GM23338 (cell line): Measurements from ENCODE around the gene CAP1. TPM values are rescaled to one million over a fixed set of nuclear protein-coding genes. Genes with fewer than 3 reads are reported as not detected.

ENCODE experiments used
- ATAC-seq: fragments of 200-7000 bp; cut with Tn5 transposase; 3 replicates; pipeline ENCODE4 v1.9.1; 2020
- DNase-seq: peaks from one replicate; pipeline ENCODE4 v3.0.0-alpha.2; 2015; ENCODE audit warnings: low spot score
- H2AFZ ChIP-seq: fragments of 200-600 bp; sonication (generic); 2 replicates; pipeline ENCODE4 v1.8.0; 2016; ENCODE audit warnings: antibody characterized with exemption, mild to moderate bottlenecking, moderate library complexity
- H3F3A ChIP-seq: fragments of 200-600 bp; sonication (generic); replicated peaks from 2 replicates; pipeline ENCODE4 v1.8.0; 2017; ENCODE audit warnings: antibody characterized with exemption, mixed run types, low read depth
- H3K27ac ChIP-seq: fragments of 200-600 bp; sonication (generic); 2 replicates; pipeline ENCODE4 v1.6.1; 2016; ENCODE audit warnings: low read depth
- H3K27me3 ChIP-seq: fragments of 200-600 bp; sonication (generic); 2 replicates; pipeline ENCODE4 v1.8.0; 2016; ENCODE audit warnings: mild to moderate bottlenecking, mixed run types, moderate library complexity; ENCODE audit not compliant: insufficient read depth
- H3K36me3 ChIP-seq: fragments of 200-600 bp; sonication (generic); 2 replicates; pipeline ENCODE4 v1.8.0; 2016; ENCODE audit warnings: mild to moderate bottlenecking; ENCODE audit not compliant: insufficient read depth
- H3K4me1 ChIP-seq: fragments of 200-600 bp; sonication (generic); 2 replicates; pipeline ENCODE4 v1.8.0; 2016; ENCODE audit warnings: mild to moderate bottlenecking, moderate library complexity; ENCODE audit not compliant: insufficient read depth
- H3K4me2 ChIP-seq: fragments of 200-600 bp; sonication (generic); 2 replicates; pipeline ENCODE4 v1.7.1; 2017; ENCODE audit warnings: mixed run types
- H3K4me3 ChIP-seq: fragments of 200-600 bp; sonication (generic); 2 replicates; pipeline ENCODE4 v1.6.1; 2016; ENCODE audit warnings: mixed run types
- H3K79me2 ChIP-seq: fragments of 200-600 bp; sonication (generic); replicated peaks from 2 replicates; pipeline ENCODE4 v1.8.0; 2017; ENCODE audit warnings: mild to moderate bottlenecking; ENCODE audit not compliant: insufficient read depth
- H3K9me2 ChIP-seq: fragments of 200-600 bp; sonication (generic); 2 replicates; pipeline ENCODE4 v1.8.0; 2017; ENCODE audit not compliant: insufficient read depth
- H4K20me1 ChIP-seq: fragments of 200-600 bp; sonication (generic); replicated peaks from 2 replicates; pipeline ENCODE4 v1.8.0; 2017; ENCODE audit warnings: mild to moderate bottlenecking; ENCODE audit not compliant: insufficient read depth
- H3K27ac Mint-ChIP-seq: 2 replicates; pipeline ENCODE4 v1.8.0; 2020; ENCODE audit warnings: inconsistent platforms, mild to moderate bottlenecking, moderate library complexity, mixed read lengths
- H3K27me3 Mint-ChIP-seq: 3 replicates; pipeline ENCODE4 v1.8.0; 2022; ENCODE audit warnings: low read depth, mild to moderate bottlenecking, moderate library complexity, mixed read lengths, inconsistent platforms; ENCODE audit not compliant: insufficient read depth, poor library complexity
- H3K36me3 Mint-ChIP-seq: 3 replicates; pipeline ENCODE4 v1.8.0; 2021; ENCODE audit warnings: low read depth, mild to moderate bottlenecking, inconsistent platforms, moderate library complexity, mixed read lengths
- H3K4me1 Mint-ChIP-seq: 3 replicates; pipeline ENCODE4 v1.8.0; 2020; ENCODE audit warnings: mild to moderate bottlenecking, inconsistent platforms, mixed read lengths
- H3K4me3 Mint-ChIP-seq: 3 replicates; pipeline ENCODE4 v1.8.0; 2021; ENCODE audit warnings: moderate library complexity, mild to moderate bottlenecking, inconsistent platforms, mixed read lengths
- H3K9me3 Mint-ChIP-seq: 3 replicates; pipeline ENCODE4 v1.8.0; 2020; ENCODE audit warnings: moderate library complexity, mild to moderate bottlenecking, inconsistent platforms, mixed read lengths
- CREB1 ChIP-seq: fragments of 250-450 bp; sonication (Bioruptor Pico); IDR thresholded peaks from 2 replicates; pipeline ENCODE4 v1.5.0; 2020; ENCODE audit warnings: low read depth, mild to moderate bottlenecking, moderate library complexity
- EZH2 ChIP-seq: fragments of 200-600 bp; sonication (generic); IDR thresholded peaks from one replicate; pipeline ENCODE4 v1.8.0; 2017; ENCODE audit warnings: antibody characterized with exemption, mild to moderate bottlenecking, low read depth; ENCODE audit not compliant: unreplicated experiment
- NANOG ChIP-seq: IDR thresholded peaks from 2 replicates; pipeline ENCODE4 v1.6.1; 2016; ENCODE audit warnings: antibody characterized with exemption, borderline replicate concordance
- POLR2AphosphoS5 ChIP-seq: IDR thresholded peaks from 2 replicates; pipeline ENCODE4 v1.6.1; 2016; ENCODE audit warnings: antibody characterized with exemption, low read depth
- polyA plus RNA-seq: library from polyadenylated mRNA; unstranded; fragments of >200 nt; fragmentation: Nextera tagmentation; extraction: Ambion mirVana; gene quantifications from 2 replicates; pipeline ENCODE4 v1.2.1, GENCODE V29; 2016
- total RNA-seq: library from RNA; depleted of rRNA; stranded (reverse); fragments of >200 nt; shearing (Covaris generic); gene quantifications from 2 replicates; pipeline ENCODE4 v1.2.3, GENCODE V29; 2014
- TF ChIP-seq, protein P1 (sequence below), 2 experiments: fragments of 200-600 bp in 1 of 2; sonication (generic) in 1 of 2; conservative IDR thresholded peaks; 2 replicates each; pipeline versions ENCODE4 v1.5.1 to v1.6.1; 2016 to 2017; ENCODE audit warnings: antibody characterized with exemption in 2 of 2, low read depth in 2 of 2, mild to moderate bottlenecking in 2 of 2, moderate library complexity in 1 of 2
- TF ChIP-seq, protein P2 (sequence below): IDR thresholded peaks from 2 replicates; pipeline ENCODE4 v1.6.1; 2016; ENCODE audit warnings: antibody characterized with exemption
- TF ChIP-seq, protein P3 (sequence below): fragments of 250-450 bp; sonication (Bioruptor Pico); IDR thresholded peaks from 2 replicates; pipeline ENCODE4 v1.5.0; 2020; ENCODE audit warnings: mild to moderate bottlenecking, moderate library complexity

Gene CAP1
- total and polyA plus RNA-seq, 2 experiments from 2014 or later: 133 to 254 TPM

DNA sequence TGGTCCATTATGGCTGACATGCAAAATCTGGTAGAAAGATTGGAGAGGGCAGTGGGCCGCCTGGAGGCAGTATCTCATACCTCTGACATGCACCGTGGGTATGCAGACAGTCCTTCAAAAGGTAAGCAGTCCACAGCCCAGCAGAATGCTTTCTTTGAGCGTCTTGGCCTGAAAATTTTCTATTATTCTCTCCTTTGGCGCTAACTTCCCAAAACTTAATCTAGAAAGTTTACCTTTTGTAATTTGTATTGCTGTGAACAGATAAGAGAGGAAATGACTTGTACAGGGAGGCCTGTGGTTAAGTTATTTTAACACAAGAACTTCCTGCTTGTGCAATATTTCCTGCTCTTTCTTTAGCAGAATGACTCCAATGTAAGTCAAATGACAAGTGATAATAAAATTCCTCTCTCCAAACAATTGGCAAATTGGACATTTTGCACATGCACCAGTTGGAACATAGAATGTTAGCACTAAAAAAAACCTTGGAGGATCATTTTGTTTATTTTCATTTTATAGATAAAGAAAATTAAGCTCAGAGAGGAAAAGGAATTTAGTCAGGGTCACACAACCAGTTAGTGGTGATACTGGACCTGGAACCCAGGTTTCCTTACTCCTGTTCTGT, 18.9 kb downstream of the CAP1 start:
- Histone ChIP-seq H3K79me2 (peaks cover 59% of the 10 kb centered on the region), H3K36me3 (peaks cover 39% of the 10 kb centered on the region), H3K4me2 (peak overlapping the region; percentile 24; the same call in 1 of the 2 replicates), H3K27me3 (no peaks in the 10 kb centered on the region), H3K4me1 (peaks cover 21% of the 10 kb centered on the region), H3F3A (no peaks in the 10 kb centered on the region), H3K27ac (peak overlapping the region; percentile 69), H3K4me3 (no peak overlapping the region), H3K9me2 (no peaks in the 10 kb centered on the region), H4K20me1 (peaks cover 28% of the 10 kb centered on the region), H2AFZ (no peak overlapping the region)
- H3K4me3 Mint-ChIP-seq: peak overlapping the region; percentile 26; the same call in 1 of the 3 replicates
- peak; percentile 96 for ATAC-seq
- peaks cover 40% of the 10 kb centered on the region for H3K36me3 Mint-ChIP-seq
- DNase-seq: peak; percentile 90
- peak overlapping the region; percentile 85 for H3K27ac Mint-ChIP-seq
- peaks cover 39% of the 10 kb centered on the region for H3K4me1 Mint-ChIP-seq
- TF ChIP-seq, protein P1, sequence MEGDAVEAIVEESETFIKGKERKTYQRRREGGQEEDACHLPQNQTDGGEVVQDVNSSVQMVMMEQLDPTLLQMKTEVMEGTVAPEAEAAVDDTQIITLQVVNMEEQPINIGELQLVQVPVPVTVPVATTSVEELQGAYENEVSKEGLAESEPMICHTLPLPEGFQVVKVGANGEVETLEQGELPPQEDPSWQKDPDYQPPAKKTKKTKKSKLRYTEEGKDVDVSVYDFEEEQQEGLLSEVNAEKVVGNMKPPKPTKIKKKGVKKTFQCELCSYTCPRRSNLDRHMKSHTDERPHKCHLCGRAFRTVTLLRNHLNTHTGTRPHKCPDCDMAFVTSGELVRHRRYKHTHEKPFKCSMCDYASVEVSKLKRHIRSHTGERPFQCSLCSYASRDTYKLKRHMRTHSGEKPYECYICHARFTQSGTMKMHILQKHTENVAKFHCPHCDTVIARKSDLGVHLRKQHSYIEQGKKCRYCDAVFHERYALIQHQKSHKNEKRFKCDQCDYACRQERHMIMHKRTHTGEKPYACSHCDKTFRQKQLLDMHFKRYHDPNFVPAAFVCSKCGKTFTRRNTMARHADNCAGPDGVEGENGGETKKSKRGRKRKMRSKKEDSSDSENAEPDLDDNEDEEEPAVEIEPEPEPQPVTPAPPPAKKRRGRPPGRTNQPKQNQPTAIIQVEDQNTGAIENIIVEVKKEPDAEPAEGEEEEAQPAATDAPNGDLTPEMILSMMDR (conservative IDR thresholded peaks at IDR 0.05; ENCODE audit: low read depth in 2 of 2): peak; percentile 28 to 45; a peak in 3 of 4 replicates
- TF ChIP-seq NANOG: peak; percentile 71; the same call in 1 of the 2 replicates
- TF ChIP-seq CREB1 (CRISPR knock-in tag): 0 out of 2 replicates have a peak, but pooled peaks have one; percentile 6
- TF ChIP-seq, protein P2, sequence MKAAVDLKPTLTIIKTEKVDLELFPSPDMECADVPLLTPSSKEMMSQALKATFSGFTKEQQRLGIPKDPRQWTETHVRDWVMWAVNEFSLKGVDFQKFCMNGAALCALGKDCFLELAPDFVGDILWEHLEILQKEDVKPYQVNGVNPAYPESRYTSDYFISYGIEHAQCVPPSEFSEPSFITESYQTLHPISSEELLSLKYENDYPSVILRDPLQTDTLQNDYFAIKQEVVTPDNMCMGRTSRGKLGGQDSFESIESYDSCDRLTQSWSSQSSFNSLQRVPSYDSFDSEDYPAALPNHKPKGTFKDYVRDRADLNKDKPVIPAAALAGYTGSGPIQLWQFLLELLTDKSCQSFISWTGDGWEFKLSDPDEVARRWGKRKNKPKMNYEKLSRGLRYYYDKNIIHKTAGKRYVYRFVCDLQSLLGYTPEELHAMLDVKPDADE: no peak
- peaks cover 4% of the 10 kb centered on the region for H3K27me3 Mint-ChIP-seq
- no peaks in the 10 kb centered on the region for H3K9me3 Mint-ChIP-seq

DNA sequence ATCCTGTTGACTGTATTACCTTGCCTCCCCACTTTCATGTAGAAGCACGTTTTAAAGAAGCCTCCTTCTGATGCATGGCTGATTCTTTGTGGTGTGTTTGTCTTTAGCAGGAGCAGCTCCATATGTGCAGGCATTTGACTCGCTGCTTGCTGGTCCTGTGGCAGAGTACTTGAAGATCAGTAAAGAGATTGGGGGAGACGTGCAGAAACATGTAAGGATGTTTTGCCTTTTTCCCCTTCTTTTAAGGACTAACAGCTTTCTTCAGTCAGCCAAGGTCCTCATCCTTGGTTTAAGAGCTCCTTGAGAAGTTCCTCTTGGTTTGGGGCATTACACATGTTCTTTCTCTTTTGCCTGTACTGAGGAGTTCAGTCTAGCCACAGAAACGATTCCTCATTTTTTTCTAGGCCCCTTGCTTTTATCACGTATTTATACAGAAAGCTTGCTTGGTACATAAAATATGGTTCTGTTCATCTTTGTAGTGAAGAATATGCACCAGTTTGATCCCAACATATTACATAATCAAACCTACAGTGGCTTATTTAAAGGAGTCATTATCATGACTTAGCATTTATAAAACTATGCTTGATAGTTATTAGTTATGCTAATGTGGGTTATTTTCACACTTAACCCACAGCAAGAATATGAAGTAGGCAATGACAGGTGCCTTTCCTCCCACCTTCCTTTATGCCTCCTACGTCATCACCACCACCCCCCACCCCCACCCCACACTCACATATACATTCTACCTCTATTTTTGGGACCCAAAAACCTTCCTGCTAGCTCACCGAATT, 19.6 kb downstream of the CAP1 start:
- no peaks in the 10 kb centered on the region for H3K27me3 ChIP-seq
- H3K4me3 Mint-ChIP-seq: no peak overlapping the region
- H3K4me2 ChIP-seq: no peak overlapping the region
- peaks cover 32% of the 10 kb centered on the region for H3K4me1 Mint-ChIP-seq
- ATAC-seq (no peak), DNase-seq (no peak)
- H3K27me3 Mint-ChIP-seq: peaks cover 4% of the 10 kb centered on the region
- peak overlapping the region; percentile 69 for H3K27ac ChIP-seq
- peak overlapping the region; percentile 66; the same call in 1 of the 2 replicates for H3K27ac Mint-ChIP-seq
- peaks cover 47% of the 10 kb centered on the region for H3K36me3 Mint-ChIP-seq
- H3K4me1 ChIP-seq: peaks cover 21% of the 10 kb centered on the region
- H3F3A ChIP-seq: no peaks in the 10 kb centered on the region
- peaks cover 46% of the 10 kb centered on the region for H3K36me3 ChIP-seq
- no peaks in the 10 kb centered on the region for H3K9me3 Mint-ChIP-seq
- peaks cover 22% of the 10 kb centered on the region for H4K20me1 ChIP-seq
- no peaks in the 10 kb centered on the region for H3K9me2 ChIP-seq
- H2AFZ ChIP-seq: no peak overlapping the region
- H3K79me2 ChIP-seq: peaks cover 51% of the 10 kb centered on the region
- no peak overlapping the region for H3K4me3 ChIP-seq
- TF ChIP-seq, protein P3, sequence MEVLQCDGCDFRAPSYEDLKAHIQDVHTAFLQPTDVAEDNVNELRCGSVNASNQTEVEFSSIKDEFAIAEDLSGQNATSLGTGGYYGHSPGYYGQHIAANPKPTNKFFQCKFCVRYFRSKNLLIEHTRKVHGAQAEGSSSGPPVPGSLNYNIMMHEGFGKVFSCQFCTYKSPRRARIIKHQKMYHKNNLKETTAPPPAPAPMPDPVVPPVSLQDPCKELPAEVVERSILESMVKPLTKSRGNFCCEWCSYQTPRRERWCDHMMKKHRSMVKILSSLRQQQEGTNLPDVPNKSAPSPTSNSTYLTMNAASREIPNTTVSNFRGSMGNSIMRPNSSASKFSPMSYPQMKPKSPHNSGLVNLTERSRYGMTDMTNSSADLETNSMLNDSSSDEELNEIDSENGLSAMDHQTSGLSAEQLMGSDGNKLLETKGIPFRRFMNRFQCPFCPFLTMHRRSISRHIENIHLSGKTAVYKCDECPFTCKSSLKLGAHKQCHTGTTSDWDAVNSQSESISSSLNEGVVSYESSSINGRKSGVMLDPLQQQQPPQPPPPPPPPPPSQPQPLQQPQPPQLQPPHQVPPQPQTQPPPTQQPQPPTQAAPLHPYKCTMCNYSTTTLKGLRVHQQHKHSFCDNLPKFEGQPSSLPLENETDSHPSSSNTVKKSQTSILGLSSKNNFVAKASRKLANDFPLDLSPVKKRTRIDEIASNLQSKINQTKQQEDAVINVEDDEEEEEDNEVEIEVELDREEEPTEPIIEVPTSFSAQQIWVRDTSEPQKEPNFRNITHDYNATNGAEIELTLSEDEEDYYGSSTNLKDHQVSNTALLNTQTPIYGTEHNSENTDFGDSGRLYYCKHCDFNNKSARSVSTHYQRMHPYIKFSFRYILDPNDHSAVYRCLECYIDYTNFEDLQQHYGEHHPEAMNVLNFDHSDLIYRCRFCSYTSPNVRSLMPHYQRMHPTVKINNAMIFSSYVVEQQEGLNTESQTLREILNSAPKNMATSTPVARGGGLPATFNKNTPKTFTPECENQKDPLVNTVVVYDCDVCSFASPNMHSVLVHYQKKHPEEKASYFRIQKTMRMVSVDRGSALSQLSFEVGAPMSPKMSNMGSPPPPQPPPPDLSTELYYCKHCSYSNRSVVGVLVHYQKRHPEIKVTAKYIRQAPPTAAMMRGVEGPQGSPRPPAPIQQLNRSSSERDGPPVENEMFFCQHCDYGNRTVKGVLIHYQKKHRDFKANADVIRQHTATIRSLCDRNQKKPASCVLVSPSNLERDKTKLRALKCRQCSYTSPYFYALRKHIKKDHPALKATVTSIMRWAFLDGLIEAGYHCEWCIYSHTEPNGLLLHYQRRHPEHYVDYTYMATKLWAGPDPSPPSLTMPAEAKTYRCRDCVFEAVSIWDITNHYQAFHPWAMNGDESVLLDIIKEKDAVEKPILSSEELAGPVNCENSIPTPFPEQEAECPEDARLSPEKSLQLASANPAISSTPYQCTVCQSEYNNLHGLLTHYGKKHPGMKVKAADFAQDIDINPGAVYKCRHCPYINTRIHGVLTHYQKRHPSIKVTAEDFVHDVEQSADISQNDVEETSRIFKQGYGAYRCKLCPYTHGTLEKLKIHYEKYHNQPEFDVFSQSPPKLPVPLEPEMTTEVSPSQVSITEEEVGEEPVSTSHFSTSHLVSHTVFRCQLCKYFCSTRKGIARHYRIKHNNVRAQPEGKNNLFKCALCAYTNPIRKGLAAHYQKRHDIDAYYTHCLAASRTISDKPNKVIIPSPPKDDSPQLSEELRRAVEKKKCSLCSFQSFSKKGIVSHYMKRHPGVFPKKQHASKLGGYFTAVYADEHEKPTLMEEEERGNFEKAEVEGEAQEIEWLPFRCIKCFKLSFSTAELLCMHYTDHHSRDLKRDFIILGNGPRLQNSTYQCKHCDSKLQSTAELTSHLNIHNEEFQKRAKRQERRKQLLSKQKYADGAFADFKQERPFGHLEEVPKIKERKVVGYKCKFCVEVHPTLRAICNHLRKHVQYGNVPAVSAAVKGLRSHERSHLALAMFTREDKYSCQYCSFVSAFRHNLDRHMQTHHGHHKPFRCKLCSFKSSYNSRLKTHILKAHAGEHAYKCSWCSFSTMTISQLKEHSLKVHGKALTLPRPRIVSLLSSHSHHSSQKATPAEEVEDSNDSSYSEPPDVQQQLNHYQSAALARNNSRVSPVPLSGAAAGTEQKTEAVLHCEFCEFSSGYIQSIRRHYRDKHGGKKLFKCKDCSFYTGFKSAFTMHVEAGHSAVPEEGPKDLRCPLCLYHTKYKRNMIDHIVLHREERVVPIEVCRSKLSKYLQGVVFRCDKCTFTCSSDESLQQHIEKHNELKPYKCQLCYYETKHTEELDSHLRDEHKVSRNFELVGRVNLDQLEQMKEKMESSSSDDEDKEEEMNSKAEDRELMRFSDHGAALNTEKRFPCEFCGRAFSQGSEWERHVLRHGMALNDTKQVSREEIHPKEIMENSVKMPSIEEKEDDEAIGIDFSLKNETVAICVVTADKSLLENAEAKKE (CRISPR knock-in tag): no peak
- no peak for TF ChIP-seq EZH2
- no peak for TF ChIP-seq POLR2AphosphoS5
- TF ChIP-seq, protein P1 (conservative IDR thresholded peaks at IDR 0.05; ENCODE audit: low read depth in 2 of 2): no peak
